ACHN (cell line): ENCODE results near the gene BBOF1.
A peak's percentile ranks its signal among the peaks of the same experiment; 100 is the strongest.

Experiments
- DNase-seq: peaks from one replicate; pipeline ENCODE4 v3.0.0-alpha.2; 2015
- in situ Hi-C: cut with HindIII; loops from 2 replicates; pipeline ENCODE4 v1.10.0; 2017; ENCODE audit warnings: low sequenced_read_pairs, low pct_ligation_motif_present, low pct_unique_long_range_greater_than_20kb

Gene BBOF1

DNA sequence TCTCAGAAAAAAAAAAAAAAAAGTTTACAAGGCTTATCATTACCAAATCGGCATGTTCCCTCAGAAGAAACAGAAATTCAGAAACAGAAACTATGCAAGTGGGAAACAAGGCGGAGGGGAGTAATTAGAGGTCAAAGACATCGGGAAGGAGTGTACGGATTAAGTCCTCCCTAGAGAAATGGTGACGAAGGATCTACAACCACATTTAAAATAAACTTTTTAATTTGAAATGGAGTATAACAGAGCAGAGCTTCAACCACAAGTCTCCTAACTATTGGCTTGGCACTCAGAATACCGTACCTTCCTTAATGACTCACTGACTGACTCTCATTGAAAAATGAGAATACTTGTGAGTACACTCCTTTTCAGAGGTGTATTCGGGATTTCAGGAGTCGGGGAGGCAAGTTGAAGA is 969 bp upstream of the BBOF1 start:
- in situ Hi-C loops, result no loop called here
- DNase-seq, result peak; percentile 67

- DNase-seq, result no peak
- in situ Hi-C loops, result no loop called here
Observed at GRCh38 chr14:74019408-74020137, 424 bp downstream of the BBOF1 start.

- in situ Hi-C loops, result no loop called here
- no peak for DNase-seq
Observed at GRCh38 chr14:74022346-74022745, 3.2 kb downstream of the BBOF1 start.

- in situ Hi-C loops, result no loop called here
- DNase-seq, result no peak
Observed at GRCh38 chr14:74029136-74029535, 10.0 kb downstream of the BBOF1 start.

GRCh38 chr14:74034572-74034971 is 15.4 kb downstream of the BBOF1 start:
- DNase-seq, result no peak
- in situ Hi-C loops, result no loop called here

- DNase-seq, result no peak
- in situ Hi-C loops, result no loop called here
Observed at GRCh38 chr14:74035556-74035955, 16.4 kb downstream of the BBOF1 start.

GRCh38 chr14:74038020-74038859 is 19.1 kb downstream of the BBOF1 start:
- in situ Hi-C loops, result no loop called here
- DNase-seq, result peak; percentile 63

- in situ Hi-C loops, result no loop called here
Observed at GRCh38 chr14:74042296-74042695, 23.1 kb downstream of the BBOF1 start.

GRCh38 chr14:74045522-74045921 is 26.4 kb downstream of the BBOF1 start:
- in situ Hi-C loops, result no loop called here
- no peak for DNase-seq

More at GRCh38 chr14:74042296-74042695, 23.1 kb downstream of the BBOF1 start:
- no peak for DNase-seq

DNA sequence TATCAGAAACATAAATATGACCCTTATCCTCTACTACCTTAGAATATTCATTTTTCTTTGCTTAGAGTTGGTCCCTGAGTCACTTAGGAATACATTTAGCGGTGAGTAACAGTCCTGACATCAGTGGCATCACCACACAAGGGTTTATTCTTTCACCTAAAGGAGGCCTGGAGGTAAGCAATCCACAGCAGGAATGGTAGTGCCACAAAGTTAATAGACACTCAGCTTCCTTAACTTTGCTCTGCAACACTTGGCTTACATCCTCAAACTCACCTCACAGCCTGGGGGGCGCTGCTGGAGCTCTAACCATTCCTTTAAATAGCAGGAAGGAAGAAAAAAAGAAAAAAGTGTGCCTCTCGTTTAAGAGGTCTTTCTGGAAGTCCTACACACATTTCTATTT is 29.1 kb downstream of the BBOF1 start:
- in situ Hi-C loops, result no loop called here
- DNase-seq, result peak; percentile 75

DNA sequence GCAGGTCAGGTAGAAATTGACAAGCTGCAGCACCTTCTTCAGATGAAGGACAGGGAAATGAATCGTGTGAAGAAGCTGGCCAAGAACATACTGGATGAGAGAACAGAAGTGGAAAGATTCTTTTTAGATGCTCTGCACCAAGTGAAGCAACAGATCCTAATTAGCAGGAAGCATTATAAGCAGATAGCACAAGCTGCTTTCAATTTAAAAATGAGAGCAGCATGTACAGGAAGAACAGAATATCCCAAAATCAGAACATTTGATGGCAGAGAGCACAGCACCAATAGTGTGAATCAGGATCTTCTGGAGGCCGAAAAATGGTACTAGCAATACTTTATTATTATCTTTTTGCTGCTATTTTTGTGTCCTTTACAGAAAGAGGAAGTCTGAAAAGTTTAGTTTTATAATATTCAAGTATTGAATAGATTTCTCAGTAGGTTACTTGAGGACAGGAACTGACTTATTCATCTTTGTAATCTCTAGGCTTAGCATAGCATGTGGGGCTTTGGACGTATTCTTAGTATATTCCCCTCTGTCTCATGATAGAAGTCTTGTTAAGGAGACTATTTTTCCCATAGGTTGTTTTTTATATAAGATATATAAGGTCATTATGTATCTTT is 30.8 kb downstream of the BBOF1 start:
- DNase-seq, result no peak
- in situ Hi-C loops, result no loop called here

- DNase-seq, result no peak
- in situ Hi-C loops, result no loop called here
Observed at GRCh38 chr14:74062809-74063150, 43.6 kb downstream of the BBOF1 start.

DNA sequence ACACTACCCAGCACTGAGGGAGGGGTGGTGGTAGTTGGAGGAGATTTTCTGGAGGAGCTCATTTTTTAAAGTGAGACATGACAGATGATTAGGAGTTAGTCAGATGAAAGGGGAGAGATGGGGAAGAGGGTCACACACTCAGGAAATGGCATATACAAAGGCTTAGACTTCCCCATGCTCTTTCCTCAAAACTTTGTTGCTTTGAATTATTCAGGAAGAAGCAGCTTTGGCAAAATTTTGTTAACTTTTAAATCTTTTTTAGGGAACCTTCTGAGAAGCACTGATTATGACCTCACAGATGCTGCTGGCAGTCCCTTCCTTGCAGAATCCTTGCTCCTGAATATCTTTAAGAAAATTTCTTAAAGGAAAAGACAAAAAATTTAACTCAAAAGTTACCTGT is 45.3 kb downstream of the BBOF1 start:
- in situ Hi-C loops, result no loop called here

GRCh38 chr14:74064883-74065282 is 45.7 kb downstream of the BBOF1 start:
- in situ Hi-C loops, result no loop called here
- no peak for DNase-seq

More for the DNA sequence above, 45.3 kb downstream of the BBOF1 start:
- DNase-seq, result no peak

- no peak for DNase-seq
- in situ Hi-C loops, result no loop called here
Observed at GRCh38 chr14:74065746-74066575, 46.8 kb downstream of the BBOF1 start.

DNA sequence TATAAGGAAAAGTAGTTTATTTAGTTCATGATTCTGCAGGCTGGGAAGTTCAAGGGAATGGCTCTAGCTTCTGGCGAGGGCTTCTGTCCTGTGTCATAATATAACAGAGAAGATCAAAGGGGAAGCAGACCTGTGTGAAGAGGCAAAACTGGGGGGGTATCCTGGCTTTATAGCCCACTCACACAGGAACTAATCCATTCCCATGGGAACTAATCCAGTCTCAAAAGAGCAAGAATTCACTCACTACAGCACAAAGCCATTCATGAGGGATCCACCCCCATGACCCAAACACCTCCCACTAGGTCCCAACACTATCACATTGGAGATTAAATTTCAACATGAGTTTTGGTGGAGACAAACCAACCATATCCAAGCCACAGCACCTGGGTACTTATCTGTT is 58.3 kb downstream of the BBOF1 start:
- DNase-seq, result no peak
- in situ Hi-C loops, result no loop called here

DNA sequence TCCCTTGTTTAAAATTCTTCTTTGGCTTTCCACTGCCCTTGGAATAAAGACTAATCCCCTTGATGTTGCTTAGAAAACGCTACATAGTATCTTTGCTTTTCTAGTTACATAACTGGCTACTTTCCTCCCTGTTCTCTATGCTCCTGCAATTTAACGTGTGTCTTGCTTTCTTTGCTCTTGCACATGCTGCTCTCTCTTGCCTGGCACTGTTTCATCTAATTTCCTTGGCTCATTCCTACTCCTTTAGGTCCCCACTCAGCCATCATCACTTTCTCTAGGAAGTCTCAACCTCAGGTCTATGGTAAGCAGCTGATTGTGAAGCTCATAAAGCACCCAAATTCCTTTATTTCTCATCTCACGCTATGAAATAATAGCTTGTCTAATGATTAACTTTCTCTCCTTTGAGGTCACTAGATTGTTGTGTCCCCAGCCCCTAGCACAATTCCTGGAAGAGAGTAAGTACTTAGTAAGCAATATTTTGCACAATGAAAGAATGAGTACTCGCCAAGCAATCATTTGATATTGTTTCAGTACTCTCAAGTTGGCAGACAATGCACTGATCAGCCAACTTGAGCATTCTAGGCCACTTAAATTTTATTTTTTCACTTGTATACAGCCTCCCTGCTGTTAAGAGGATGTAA is 61.8 kb downstream of the BBOF1 start:
- in situ Hi-C loops, result no loop called here
- peak; percentile 9 for DNase-seq

- no peak for DNase-seq
- in situ Hi-C loops, result no loop called here
Observed at GRCh38 chr14:74081491-74081890, 62.3 kb downstream of the BBOF1 start.
